Tibial nerve (tissue), 4 donors: ENCODE measurements around the gene USP24.
"Not testable (repeated sequence)": the region's sequence is repeated elsewhere in the genome, so short reads cannot be mapped to it uniquely, and the experiment has no call there.

Experiments
- EP300 ChIP-seq, 2 donors: sonication (generic); formaldehyde crosslinking; IDR thresholded peaks; one replicate each; pipeline ENCODE4 v1.6.1; 2017; ENCODE audit warnings: antibody characterized with exemption in 2 of 2, mild to moderate bottlenecking in 1 of 2
- TF ChIP-seq, protein P1 (sequence below), 5 experiments: fragments of 200-600 bp in 3 of 5; fragments of 450-650 bp in 2 of 5; sonication (generic) in 3 of 5; IDR thresholded peaks; one replicate each; pipeline ENCODE4 v1.5.1; 2016 to 2019; ENCODE audit warnings: antibody characterized with exemption in 5 of 5, mild to moderate bottlenecking in 3 of 5, moderate library complexity in 2 of 5

- TF ChIP-seq, protein P1, sequence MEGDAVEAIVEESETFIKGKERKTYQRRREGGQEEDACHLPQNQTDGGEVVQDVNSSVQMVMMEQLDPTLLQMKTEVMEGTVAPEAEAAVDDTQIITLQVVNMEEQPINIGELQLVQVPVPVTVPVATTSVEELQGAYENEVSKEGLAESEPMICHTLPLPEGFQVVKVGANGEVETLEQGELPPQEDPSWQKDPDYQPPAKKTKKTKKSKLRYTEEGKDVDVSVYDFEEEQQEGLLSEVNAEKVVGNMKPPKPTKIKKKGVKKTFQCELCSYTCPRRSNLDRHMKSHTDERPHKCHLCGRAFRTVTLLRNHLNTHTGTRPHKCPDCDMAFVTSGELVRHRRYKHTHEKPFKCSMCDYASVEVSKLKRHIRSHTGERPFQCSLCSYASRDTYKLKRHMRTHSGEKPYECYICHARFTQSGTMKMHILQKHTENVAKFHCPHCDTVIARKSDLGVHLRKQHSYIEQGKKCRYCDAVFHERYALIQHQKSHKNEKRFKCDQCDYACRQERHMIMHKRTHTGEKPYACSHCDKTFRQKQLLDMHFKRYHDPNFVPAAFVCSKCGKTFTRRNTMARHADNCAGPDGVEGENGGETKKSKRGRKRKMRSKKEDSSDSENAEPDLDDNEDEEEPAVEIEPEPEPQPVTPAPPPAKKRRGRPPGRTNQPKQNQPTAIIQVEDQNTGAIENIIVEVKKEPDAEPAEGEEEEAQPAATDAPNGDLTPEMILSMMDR (IDR thresholded peaks at IDR 0.05): not testable (repeated sequence)
- not testable (repeated sequence) for TF ChIP-seq EP300 (IDR thresholded peaks at IDR 0.05)
These were observed 188.5 kb downstream of the USP24 start for GRCh38 chr1:55026682-55027081.
